NT2/D1 (cell line): ENCODE results near the gene HOXD8.

Experiments used
- DNase-seq: peaks from one replicate; pipeline ENCODE4 v3.0.0-alpha.2; 2011; ENCODE audit warnings: low read depth, low spot score
- H3K27me3 ChIP-seq: 2 replicates; pipeline ENCODE4 v1.6.0; 2011; ENCODE audit warnings: mild to moderate bottlenecking; ENCODE audit not compliant: insufficient read length, insufficient read depth
- H3K36me3 ChIP-seq: 2 replicates; pipeline ENCODE4 v1.6.1; 2011; ENCODE audit warnings: mild to moderate bottlenecking, low read length, mixed read lengths; ENCODE audit not compliant: insufficient read depth, insufficient read length
- H3K4me1 ChIP-seq: 2 replicates; pipeline ENCODE4 v1.5.1; 2011; ENCODE audit not compliant: insufficient read depth, insufficient read length
- H3K4me3 ChIP-seq: 2 replicates; pipeline ENCODE4 v1.5.1; 2011; ENCODE audit warnings: low read depth; ENCODE audit not compliant: insufficient read length
- H3K9ac ChIP-seq: 2 replicates; pipeline ENCODE4 v1.6.0; 2011; ENCODE audit warnings: low read depth; ENCODE audit not compliant: insufficient read length
- H3K9me3 ChIP-seq: 2 replicates; pipeline ENCODE4 v1.5.1; 2011; ENCODE audit warnings: mild to moderate bottlenecking, low read length; ENCODE audit not compliant: insufficient read depth
- SUZ12 ChIP-seq: IDR thresholded peaks from 2 replicates; pipeline ENCODE4 v1.6.1; 2011; ENCODE audit not compliant: insufficient read length, insufficient read depth; ENCODE audit errors: extremely low read depth
- YY1 ChIP-seq: IDR thresholded peaks from 2 replicates; pipeline ENCODE4 v1.6.1; 2011; ENCODE audit not compliant: insufficient read length, insufficient read depth
- ZNF274 ChIP-seq: IDR thresholded peaks from 2 replicates; pipeline ENCODE4 v1.6.1; 2011; ENCODE audit warnings: mild to moderate bottlenecking, low read depth, low read length

Gene HOXD8

DNA sequence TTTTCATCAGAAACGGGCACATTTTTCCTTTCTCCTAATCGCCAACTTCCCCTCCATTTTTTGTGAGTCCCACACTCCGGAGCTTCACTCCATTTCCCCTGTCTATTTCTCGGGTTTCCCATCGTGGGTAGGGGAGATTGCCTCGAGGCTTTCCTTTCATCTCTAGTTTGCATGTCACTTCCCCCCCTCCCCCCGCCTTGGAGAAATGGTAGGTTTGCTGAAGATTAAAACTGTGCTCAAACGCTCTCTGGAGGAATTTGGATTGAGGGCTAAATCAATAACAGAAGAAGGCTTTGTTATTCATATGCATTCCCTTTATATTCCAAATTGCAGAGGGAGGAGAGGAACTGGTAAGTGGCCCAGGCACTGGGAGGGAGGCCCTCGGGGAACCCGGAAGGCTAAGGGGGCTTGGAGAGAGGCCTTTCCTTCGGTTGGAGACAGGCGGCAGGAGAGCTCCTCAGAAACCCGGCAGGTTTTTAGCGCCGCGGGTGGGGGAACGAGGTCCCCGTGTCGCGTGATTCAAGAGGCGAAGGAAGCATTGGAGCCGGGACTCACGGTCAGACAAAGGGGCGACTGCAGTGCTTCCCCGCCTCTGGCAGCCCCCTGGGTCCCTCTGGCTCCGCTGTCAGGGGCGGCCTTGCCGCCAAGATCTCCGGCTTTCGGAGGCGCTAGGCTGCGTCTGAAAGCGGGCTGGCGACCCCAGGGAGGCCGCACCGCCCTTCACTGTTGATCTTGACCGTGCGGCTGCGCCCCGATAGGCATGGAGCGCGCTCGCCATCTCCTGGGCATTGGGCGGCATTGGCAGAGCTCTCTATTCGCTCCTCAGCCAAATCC lies 32.3 kb upstream of the HOXD8 start:
- H3K9me3 ChIP-seq: peaks cover 58% of the 10 kb centered on the region; the same call in 1 of the 2 replicates
- H3K4me3 ChIP-seq: peak overlapping the region; percentile 41
- H3K4me1 ChIP-seq: peaks cover 8% of the 10 kb centered on the region
- H3K27me3 ChIP-seq: peaks cover 76% of the 10 kb centered on the region
- TF ChIP-seq ZNF274: no peak
- peaks cover 10% of the 10 kb centered on the region for H3K36me3 ChIP-seq
- peak; percentile 92 for DNase-seq
- H3K9ac ChIP-seq: peak overlapping the region; percentile 72

DNA sequence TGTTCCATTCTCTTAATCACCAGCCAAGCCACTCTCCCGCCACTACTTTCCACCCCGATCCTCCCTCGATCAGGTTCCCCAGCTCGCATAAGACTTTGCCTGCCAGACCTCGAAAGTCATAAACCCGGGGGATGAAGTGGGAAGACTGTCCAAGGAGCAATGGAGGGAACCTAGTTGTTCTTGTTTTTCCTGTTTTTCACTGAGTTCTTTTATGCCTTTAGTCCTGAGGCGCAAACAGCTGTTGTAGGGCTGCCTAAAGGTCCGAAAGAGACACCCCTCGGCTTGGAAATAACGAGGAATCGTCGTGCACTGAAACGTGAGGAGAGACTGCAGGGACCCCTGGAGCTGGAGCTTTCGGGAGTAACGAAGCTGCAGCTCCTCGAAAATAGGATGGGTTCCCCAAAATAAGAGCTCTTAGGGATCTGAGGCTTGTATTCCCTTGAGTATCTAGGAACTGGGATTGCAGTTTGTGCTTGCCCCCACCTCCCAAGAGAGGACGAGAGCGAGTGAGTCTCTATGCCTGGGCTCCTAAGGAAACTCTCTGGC lies 31.6 kb upstream of the HOXD8 start:
- TF ChIP-seq YY1: no peak
- TF ChIP-seq SUZ12: peak; percentile 18
- no peak for TF ChIP-seq ZNF274
- peaks cover 82% of the 10 kb centered on the region for H3K27me3 ChIP-seq
- DNase-seq: no peak
- peaks cover 58% of the 10 kb centered on the region; the same call in 1 of the 2 replicates for H3K9me3 ChIP-seq
- peak overlapping the region; percentile 41 for H3K4me3 ChIP-seq
- H3K4me1 ChIP-seq: peaks cover 8% of the 10 kb centered on the region
- H3K36me3 ChIP-seq: peaks cover 10% of the 10 kb centered on the region
- peak overlapping the region; percentile 54 for H3K9ac ChIP-seq

DNA sequence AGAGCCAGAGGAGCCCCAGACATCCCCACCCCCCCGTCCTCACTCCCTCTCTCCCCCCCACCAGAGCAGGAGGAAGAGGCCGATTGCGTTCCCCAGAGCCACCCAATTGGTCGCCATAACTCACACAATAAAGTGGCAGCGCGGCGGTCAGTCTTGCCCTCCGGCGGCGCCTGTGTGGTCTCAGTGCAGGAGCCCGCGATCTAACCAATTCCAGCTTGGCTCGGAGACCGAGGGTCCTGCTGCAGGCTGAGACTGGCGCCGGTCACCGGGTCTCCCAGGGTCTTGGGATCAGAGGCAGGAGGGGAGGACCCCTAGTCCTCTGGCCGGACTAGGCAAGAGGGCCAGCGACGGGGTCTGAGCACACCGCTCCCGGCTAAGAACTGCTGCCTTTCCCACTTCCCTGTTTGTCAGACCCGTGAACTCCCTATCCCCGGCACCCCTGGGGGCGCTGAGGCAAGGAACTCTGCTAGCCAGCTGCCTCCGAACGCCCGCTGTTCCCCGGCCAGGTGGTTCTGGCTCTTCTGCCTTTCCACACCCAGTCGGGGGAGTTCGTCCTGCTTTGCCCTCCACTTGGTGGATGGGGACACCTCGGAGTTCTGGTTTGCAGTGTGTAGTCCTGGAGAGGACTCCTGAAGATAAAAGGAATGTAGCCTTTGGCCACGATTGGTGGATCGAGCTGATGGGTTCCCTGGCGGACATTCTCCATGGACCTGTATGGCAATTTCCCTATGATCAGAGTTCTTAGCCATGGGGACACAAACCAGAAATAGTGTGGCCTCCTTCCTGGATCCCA lies 30.9 kb upstream of the HOXD8 start:
- no peak for DNase-seq
- Histone ChIP-seq H3K9me3 (peaks cover 57% of the 10 kb centered on the region; the same call in 1 of the 2 replicates), H3K27me3 (peaks cover 83% of the 10 kb centered on the region), H3K4me1 (peaks cover 5% of the 10 kb centered on the region), H3K36me3 (peaks cover 10% of the 10 kb centered on the region), H3K9ac (peak overlapping the region; percentile 77), H3K4me3 (peak overlapping the region; percentile 41)
- TF ChIP-seq SUZ12: no peak
- no peak for TF ChIP-seq YY1
- TF ChIP-seq ZNF274: no peak

DNA sequence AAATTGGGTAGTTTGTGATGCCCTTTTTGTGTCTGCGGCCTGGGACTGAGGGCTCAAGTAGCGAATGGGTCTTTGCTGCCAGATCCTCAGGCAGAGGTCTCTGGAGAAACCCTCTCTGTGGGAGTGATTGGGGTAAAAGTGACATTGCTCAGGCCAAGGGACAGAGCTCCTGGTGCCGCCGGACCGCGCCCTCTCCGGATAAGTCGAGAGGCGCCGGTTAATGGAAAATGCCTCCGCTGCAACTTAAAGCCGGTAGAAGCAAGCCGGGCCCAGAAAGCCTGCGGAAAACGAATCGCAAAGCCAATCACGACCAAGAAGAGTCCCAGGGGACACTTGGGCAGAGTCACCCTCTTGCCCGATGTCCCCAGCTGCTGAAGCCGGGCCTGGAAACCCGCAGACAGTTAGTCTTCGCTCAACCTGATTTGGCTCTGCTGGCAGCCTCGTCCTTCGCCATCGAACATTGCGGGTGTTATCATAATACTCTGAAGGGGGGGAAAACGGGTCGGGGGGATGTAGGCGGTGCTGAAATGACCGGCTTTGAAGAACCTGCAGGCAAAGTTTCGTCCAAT lies 30.3 kb upstream of the HOXD8 start:
- Histone ChIP-seq H3K36me3 (peaks cover 9% of the 10 kb centered on the region), H3K27me3 (peaks cover 83% of the 10 kb centered on the region), H3K4me1 (peaks cover 5% of the 10 kb centered on the region), H3K9ac (no peak overlapping the region), H3K9me3 (peaks cover 50% of the 10 kb centered on the region; the same call in 1 of the 2 replicates), H3K4me3 (no peak overlapping the region)
- DNase-seq: no peak
- no peak for TF ChIP-seq YY1
- no peak for TF ChIP-seq ZNF274
- no peak for TF ChIP-seq SUZ12

DNA sequence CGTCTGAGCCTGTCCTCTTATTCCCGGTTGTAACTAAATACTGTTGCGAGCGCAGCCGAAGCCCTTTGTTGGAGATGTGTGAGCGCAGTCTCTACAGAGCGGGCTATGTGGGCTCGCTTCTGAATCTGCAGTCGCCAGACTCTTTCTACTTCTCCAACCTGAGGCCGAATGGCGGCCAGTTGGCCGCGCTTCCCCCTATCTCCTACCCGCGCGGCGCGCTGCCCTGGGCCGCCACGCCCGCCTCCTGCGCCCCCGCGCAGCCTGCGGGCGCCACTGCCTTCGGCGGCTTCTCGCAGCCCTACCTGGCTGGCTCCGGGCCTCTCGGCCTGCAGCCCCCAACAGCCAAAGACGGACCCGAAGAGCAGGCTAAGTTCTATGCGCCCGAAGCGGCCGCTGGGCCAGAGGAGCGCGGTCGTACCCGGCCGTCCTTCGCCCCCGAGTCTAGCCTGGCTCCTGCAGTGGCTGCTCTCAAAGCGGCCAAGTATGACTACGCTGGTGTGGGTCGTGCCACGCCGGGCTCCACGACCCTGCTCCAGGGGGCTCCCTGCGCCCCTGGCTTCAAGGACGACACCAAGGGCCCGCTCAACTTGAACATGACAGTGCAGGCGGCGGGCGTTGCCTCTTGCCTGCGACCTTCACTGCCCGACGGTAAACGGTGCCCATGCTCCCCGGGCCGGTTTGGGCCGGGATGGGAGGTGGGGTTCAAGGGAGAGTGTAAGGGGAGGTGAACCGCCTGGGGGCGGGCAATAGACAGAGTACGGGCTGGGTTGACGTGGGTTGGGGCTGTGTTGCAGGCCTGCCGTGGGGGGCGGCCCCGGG lies 29.6 kb upstream of the HOXD8 start, which contains the start of gene HOXD12:
TSS of gene HOXD12 (plus strand) at position 68 of the 819 bp plus-strand sequence. CDS start at position 75, 7 bp downstream.
- peak within 1 kb of the TSS; percentile 41 for H3K4me3 ChIP-seq
- peak within 1 kb of the TSS; percentile 77 for H3K9ac ChIP-seq
- H3K27me3 ChIP-seq: peaks cover 83% of the 10 kb centered on the region
- H3K9me3 ChIP-seq: peaks cover 43% of the 10 kb centered on the region; the same call in 1 of the 2 replicates
- no peak for DNase-seq
- TF ChIP-seq YY1 (no peak), ZNF274 (no peak), SUZ12 (no peak)
- H3K36me3 ChIP-seq: peaks cover 2% of the 10 kb centered on the region
- peaks cover 6% of the 10 kb centered on the region for H3K4me1 ChIP-seq

DNA sequence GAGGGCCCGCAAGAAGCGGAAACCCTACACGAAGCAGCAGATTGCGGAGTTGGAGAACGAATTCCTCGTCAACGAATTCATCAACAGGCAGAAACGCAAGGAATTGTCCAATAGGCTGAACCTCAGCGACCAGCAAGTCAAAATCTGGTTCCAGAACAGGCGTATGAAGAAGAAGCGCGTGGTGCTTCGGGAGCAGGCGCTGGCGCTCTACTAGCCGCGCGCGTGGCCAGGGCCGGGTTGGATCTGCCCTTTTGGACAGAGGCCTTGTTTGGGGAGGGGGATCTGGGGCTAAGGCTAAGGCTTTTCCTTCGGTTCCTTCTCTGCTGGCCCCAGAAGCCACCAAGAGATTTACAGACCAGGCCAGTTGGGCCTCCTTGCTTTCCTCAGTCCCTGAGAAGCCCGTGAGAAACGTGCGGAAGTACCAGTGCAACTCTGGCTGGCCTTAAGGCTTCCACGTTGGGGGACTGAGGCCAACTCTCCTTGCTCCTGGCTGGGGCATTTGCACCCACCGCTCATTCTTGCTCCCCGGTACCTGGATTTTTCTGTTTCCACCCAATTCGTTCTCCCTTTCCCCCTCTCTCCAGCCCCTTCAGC lies 28.9 kb upstream of the HOXD8 start:
- peaks cover 36% of the 10 kb centered on the region; the same call in 1 of the 2 replicates for H3K9me3 ChIP-seq
- H3K9ac ChIP-seq: no peak overlapping the region
- no peak for TF ChIP-seq YY1
- no peak for TF ChIP-seq ZNF274
- no peak for TF ChIP-seq SUZ12
- peaks cover 83% of the 10 kb centered on the region for H3K27me3 ChIP-seq
- peaks cover 13% of the 10 kb centered on the region for H3K4me1 ChIP-seq
- no peak overlapping the region for H3K4me3 ChIP-seq
- no peak for DNase-seq
- no peaks in the 10 kb centered on the region for H3K36me3 ChIP-seq
